Prostate gland (tissue), 2 donors: Measurements from ENCODE around the gene ADAMTS14.

ENCODE experiments used
- POLR2AphosphoS5 ChIP-seq: sonication (generic); formaldehyde crosslinking; IDR thresholded peaks from one replicate; pipeline ENCODE4 v1.6.1; 2017; ENCODE audit warnings: antibody characterized with exemption
- TF ChIP-seq, protein P1 (sequence below), 4 experiments: fragments of 200-600 bp in 2 of 4; fragments of 450-650 bp in 2 of 4; sonication (generic) in 2 of 4; IDR thresholded peaks; 1 replicate in 3 of 4; 2 replicates in 1 of 4; pipeline ENCODE4 v1.5.1; 2016 to 2019; ENCODE audit warnings: antibody characterized with exemption in 4 of 4, mild to moderate bottlenecking in 2 of 4, moderate library complexity in 2 of 4

- TF ChIP-seq, protein P1, sequence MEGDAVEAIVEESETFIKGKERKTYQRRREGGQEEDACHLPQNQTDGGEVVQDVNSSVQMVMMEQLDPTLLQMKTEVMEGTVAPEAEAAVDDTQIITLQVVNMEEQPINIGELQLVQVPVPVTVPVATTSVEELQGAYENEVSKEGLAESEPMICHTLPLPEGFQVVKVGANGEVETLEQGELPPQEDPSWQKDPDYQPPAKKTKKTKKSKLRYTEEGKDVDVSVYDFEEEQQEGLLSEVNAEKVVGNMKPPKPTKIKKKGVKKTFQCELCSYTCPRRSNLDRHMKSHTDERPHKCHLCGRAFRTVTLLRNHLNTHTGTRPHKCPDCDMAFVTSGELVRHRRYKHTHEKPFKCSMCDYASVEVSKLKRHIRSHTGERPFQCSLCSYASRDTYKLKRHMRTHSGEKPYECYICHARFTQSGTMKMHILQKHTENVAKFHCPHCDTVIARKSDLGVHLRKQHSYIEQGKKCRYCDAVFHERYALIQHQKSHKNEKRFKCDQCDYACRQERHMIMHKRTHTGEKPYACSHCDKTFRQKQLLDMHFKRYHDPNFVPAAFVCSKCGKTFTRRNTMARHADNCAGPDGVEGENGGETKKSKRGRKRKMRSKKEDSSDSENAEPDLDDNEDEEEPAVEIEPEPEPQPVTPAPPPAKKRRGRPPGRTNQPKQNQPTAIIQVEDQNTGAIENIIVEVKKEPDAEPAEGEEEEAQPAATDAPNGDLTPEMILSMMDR (IDR thresholded peaks at IDR 0.05), result no peak
- TF ChIP-seq POLR2AphosphoS5, result no peak
These were observed 20.6 kb upstream of the ADAMTS14 start for GRCh38 chr10:70651661-70652060.
